Myocyte (in vitro differentiated cells): Measurements from ENCODE around the gene BLOC1S3. TPM values are rescaled to one million over a fixed set of nuclear protein-coding genes. Genes with fewer than 3 reads are reported as not detected.
"Not testable (repeated sequence)": the region's sequence is repeated elsewhere in the genome, so short reads cannot be mapped to it uniquely, and the experiment has no call there.

Experiments
- DNase-seq: peaks from one replicate; pipeline ENCODE4 v3.0.0-alpha.2; 2012; ENCODE audit warnings: low read depth
- total RNA-seq: library from RNA; depleted of rRNA; stranded (reverse); fragments of >200 nt; gene quantifications from 2 replicates; pipeline ENCODE4 v1.2.3, GENCODE V29; 2014

BLOC1S3 gene
- total RNA-seq, 1 donor from 2014 or later, result 8.4 TPM

GRCh38 chr19:45222724-45223123 lies 44.1 kb downstream of the BLOC1S3 start:
- DNase-seq, result no peak

DNA sequence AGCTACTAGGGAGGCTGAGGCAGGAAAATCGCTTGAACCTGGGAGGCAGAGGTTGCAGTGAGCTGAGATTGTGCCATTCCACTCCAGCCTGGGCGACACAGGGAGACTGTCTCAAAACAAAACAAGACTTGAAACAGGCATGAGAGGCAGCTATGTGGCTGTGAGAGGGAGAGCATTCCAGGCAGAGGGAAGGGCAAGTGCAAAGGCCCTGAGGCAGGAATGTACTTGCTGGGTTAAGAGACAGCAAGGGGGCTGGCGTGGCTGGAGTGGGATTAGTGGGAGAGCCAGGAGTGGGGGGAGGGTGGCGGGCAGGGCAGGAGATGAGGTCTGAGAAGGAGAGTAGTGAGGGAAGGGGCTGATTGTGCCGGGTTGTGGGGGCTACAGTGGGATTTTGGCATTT lies 45.3 kb downstream of the BLOC1S3 start:
- DNase-seq, result no peak

GRCh38 chr19:45224645-45225044 lies 46.1 kb downstream of the BLOC1S3 start:
- no peak for DNase-seq

DNA sequence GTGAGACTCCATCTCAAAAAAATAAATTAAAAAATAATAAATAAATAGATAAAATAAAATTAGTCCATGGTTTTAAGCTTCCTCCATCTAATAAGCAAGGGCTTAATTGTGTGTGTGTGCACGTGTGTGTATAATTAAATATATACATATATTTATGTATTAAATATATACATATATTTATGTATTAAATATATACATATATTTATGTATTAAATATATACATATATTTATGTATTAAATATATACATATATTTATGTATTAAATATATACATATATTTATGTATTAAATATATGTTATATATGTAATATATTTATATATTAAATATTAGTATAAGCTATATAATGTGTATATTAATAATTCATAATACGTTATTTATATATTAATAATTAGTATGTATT lies 50.5 kb downstream of the BLOC1S3 start:
- not testable (repeated sequence) for DNase-seq

Other genes starting within 250 kb of the BLOC1S3 start
- not detected in 2 replicates for gene APOC4, start 236.5 kb upstream of the BLOC1S3 start, total RNA-seq
- 4.8 and 8.8 TPM in 2 replicates for gene APOC2, start 232.7 kb upstream of the BLOC1S3 start, total RNA-seq
- gene CLPTM1, start 223.4 kb upstream of the BLOC1S3 start, total RNA-seq, result 73.2 and 91.7 TPM in 2 replicates
- 14.2 and 18.4 TPM in 2 replicates for gene RELB, start 177.3 kb upstream of the BLOC1S3 start, total RNA-seq
- gene CLASRP, start 139.7 kb upstream of the BLOC1S3 start, total RNA-seq, result 51.8 and 91.3 TPM in 2 replicates
- gene ZNF296, start 102.3 kb upstream of the BLOC1S3 start, total RNA-seq, result not detected in 2 replicates
- 15.2 and 25.7 TPM in 2 replicates for gene GEMIN7, start 99.5 kb upstream of the BLOC1S3 start, total RNA-seq
- 73.3 and 80.2 TPM in 2 replicates for gene PPP1R37, start 85.6 kb upstream of the BLOC1S3 start, total RNA-seq
- gene NKPD1, start 17.8 kb upstream of the BLOC1S3 start, total RNA-seq, result 0.10 and 0.13 TPM in 2 replicates
- gene TRAPPC6A, start 547 bp upstream of the BLOC1S3 start, total RNA-seq, result 26.9 and 29.4 TPM in 2 replicates
- not detected in 2 replicates for gene EXOC3L2, start 66.6 kb downstream of the BLOC1S3 start, total RNA-seq
- 20.9 and 26.7 TPM in 2 replicates for gene MARK4, start 72.5 kb downstream of the BLOC1S3 start, total RNA-seq
- gene CKM, start 144.1 kb downstream of the BLOC1S3 start, total RNA-seq, result 1,914 and 2,511 TPM in 2 replicates
- not detected in 2 replicates for gene KLC3, start 162.0 kb downstream of the BLOC1S3 start, total RNA-seq
- gene ERCC2, start 191.8 kb downstream of the BLOC1S3 start, total RNA-seq, result 17.3 and 20.6 TPM in 2 replicates
- 0.73 and 1.3 TPM in 2 replicates for gene PPP1R13L, start 226.3 kb downstream of the BLOC1S3 start, total RNA-seq
- gene POLR1G, start 227.9 kb downstream of the BLOC1S3 start, total RNA-seq, result 10.1 and 13.2 TPM in 2 replicates
- 60.8 and 78.3 TPM in 2 replicates for gene ERCC1, start 245.1 kb downstream of the BLOC1S3 start, total RNA-seq